Liver (tissue), 9 donors: ENCODE results near the gene SMAP2. TPM values are rescaled to one million over a fixed set of nuclear protein-coding genes. Genes with fewer than 3 reads are reported as not detected.

Experiments
- DNase-seq: peaks from one replicate; pipeline ENCODE4 v3.0.0-alpha.2; 2017; ENCODE audit warnings: low spot score
- H3K27ac ChIP-seq, 2 donors: one replicate each; pipeline ENCODE4 v1.7.0; 2013; ENCODE audit warnings: inconsistent platforms in 2 of 2, low read length in 2 of 2, control low read depth in 1 of 2, low read depth in 1 of 2, mild to moderate bottlenecking in 1 of 2
- H3K27me3 ChIP-seq, 4 donors: one replicate each; pipeline versions ENCODE4 v1.6.1 to v1.7.0; 2013; ENCODE audit warnings: low read length in 3 of 4, inconsistent platforms in 1 of 4, mild to moderate bottlenecking in 1 of 4, moderate library complexity in 1 of 4; ENCODE audit not compliant: control insufficient read depth in 4 of 4, insufficient read depth in 4 of 4
- H3K36me3 ChIP-seq, 4 donors: one replicate each; pipeline versions ENCODE4 v1.6.1 to v1.7.0; 2013; ENCODE audit warnings: low read length in 3 of 4, mild to moderate bottlenecking in 3 of 4, low read depth in 1 of 4, moderate library complexity in 1 of 4; ENCODE audit not compliant: control insufficient read depth in 4 of 4, insufficient read depth in 3 of 4
- H3K4me1 ChIP-seq, 4 donors: one replicate each; pipeline versions ENCODE4 v1.6.1 to v1.7.0; 2013; ENCODE audit warnings: low read length in 3 of 4, mild to moderate bottlenecking in 3 of 4, moderate library complexity in 1 of 4; ENCODE audit not compliant: control insufficient read depth in 4 of 4, insufficient read depth in 4 of 4
- H3K4me3 ChIP-seq, 3 donors: one replicate each; pipeline versions ENCODE4 v1.6.1 to v1.7.0; 2013; ENCODE audit warnings: low read length in 3 of 3, control low read depth in 1 of 3, low read depth in 1 of 3, mild to moderate bottlenecking in 1 of 3
- H3K9ac ChIP-seq, 2 donors: one replicate each; pipeline ENCODE4 v1.7.0; 2013; ENCODE audit warnings: low read length in 2 of 2, mild to moderate bottlenecking in 2 of 2, moderate library complexity in 2 of 2, control low read depth in 1 of 2, low read depth in 1 of 2
- H3K9me3 ChIP-seq, 4 donors: one replicate each; pipeline versions ENCODE4 v1.6.1 to v1.7.0; 2013; ENCODE audit warnings: low read length in 3 of 4; ENCODE audit not compliant: control insufficient read depth in 4 of 4
- ATF3 ChIP-seq: IDR thresholded peaks from 2 replicates; pipeline ENCODE4 v1.6.1; 2016; ENCODE audit warnings: antibody characterized with exemption
- EGR1 ChIP-seq, 2 donors: IDR thresholded peaks; 2 replicates each; pipeline ENCODE4 v1.6.1; 2016 to 2018; ENCODE audit warnings: antibody characterized with exemption in 2 of 2, low read depth in 2 of 2
- FOXA1 ChIP-seq: IDR thresholded peaks from 2 replicates; pipeline ENCODE4 v1.6.1; 2016; ENCODE audit warnings: antibody characterized with exemption
- FOXA2 ChIP-seq: IDR thresholded peaks from 2 replicates; pipeline ENCODE4 v1.6.1; 2016; ENCODE audit warnings: antibody characterized with exemption
- GABPA ChIP-seq, 2 donors: IDR thresholded peaks in 1 of 2; conservative IDR thresholded peaks in 1 of 2; 2 replicates each; pipeline ENCODE4 v1.6.1; 2016; ENCODE audit warnings: antibody characterized with exemption in 2 of 2, mild to moderate bottlenecking in 1 of 2, moderate library complexity in 1 of 2
- HNF4A ChIP-seq, 2 donors: conservative IDR thresholded peaks; 2 replicates each; pipeline ENCODE4 v1.6.1; 2016; ENCODE audit warnings: antibody characterized with exemption in 2 of 2, mild to moderate bottlenecking in 2 of 2
- HNF4G ChIP-seq: IDR thresholded peaks from 2 replicates; pipeline ENCODE4 v1.6.1; 2016; ENCODE audit warnings: antibody characterized with exemption
- JUND ChIP-seq, 2 donors: IDR thresholded peaks; 2 replicates each; pipeline ENCODE4 v1.6.1; 2016; ENCODE audit warnings: antibody characterized with exemption in 2 of 2
- NR2F2 ChIP-seq: IDR thresholded peaks from 2 replicates; pipeline ENCODE4 v1.6.1; 2016; ENCODE audit warnings: antibody characterized with exemption
- RAD21 ChIP-seq, 2 donors: IDR thresholded peaks; 2 replicates each; pipeline ENCODE4 v1.6.1; 2016; ENCODE audit warnings: antibody characterized with exemption in 2 of 2, mild to moderate bottlenecking in 2 of 2
- REST ChIP-seq: IDR thresholded peaks from 2 replicates; pipeline ENCODE4 v1.6.1; 2016; ENCODE audit warnings: antibody characterized with exemption, mild to moderate bottlenecking
- RXRA ChIP-seq, 2 donors: IDR thresholded peaks; 2 replicates each; pipeline ENCODE4 v1.6.1; 2017 to 2018; ENCODE audit warnings: antibody characterized with exemption in 2 of 2, mild to moderate bottlenecking in 1 of 2
- SP1 ChIP-seq: IDR thresholded peaks from 2 replicates; pipeline ENCODE4 v1.6.1; 2018; ENCODE audit warnings: antibody characterized with exemption, mild to moderate bottlenecking
- TAF1 ChIP-seq: conservative IDR thresholded peaks from 2 replicates; pipeline ENCODE4 v1.6.1; 2016; ENCODE audit warnings: antibody characterized with exemption, mild to moderate bottlenecking
- YY1 ChIP-seq: IDR thresholded peaks from 2 replicates; pipeline ENCODE4 v1.6.1; 2016; ENCODE audit warnings: antibody characterized with exemption, mild to moderate bottlenecking
- ZBTB33 ChIP-seq: IDR thresholded peaks from 2 replicates; pipeline ENCODE4 v1.6.1; 2016; ENCODE audit warnings: antibody characterized with exemption
- WGBS: extraction: QIAGEN DNeasy Blood & Tissue Kit; methylation state at CpG from one replicate; pipeline ENCODE4 v1.1.7; 2013; 5-methylcytosine and 5-hydroxymethylcytosine counted together
- polyA plus RNA-seq, 2 donors: library from polyadenylated mRNA; stranded (reverse) in 1 of 2; unstranded in 1 of 2; fragments of 200-250 nt in 1 of 2; fragments of >200 nt in 1 of 2; fragmentation: Nextera tagmentation in 1 of 2; extraction: Ambion mirVana in 1 of 2; gene quantifications; one replicate each; pipeline versions ENCODE4 v1.2.1 to v1.2.3, GENCODE V29; 2013 to 2015
- total RNA-seq, 2 donors: library from RNA; depleted of rRNA; stranded (reverse); fragments of >200 nt; gene quantifications; one replicate each; pipeline ENCODE4 v1.2.3, GENCODE V29; 2014
- TF ChIP-seq, protein P1 (sequence below): fragments of 150-350 bp; IDR thresholded peaks from 2 replicates; pipeline ENCODE4 v1.5.1; 2017; ENCODE audit warnings: improper control_type of control experiment, low read depth, low read length; ENCODE audit not compliant: missing input control
- TF ChIP-seq, protein P2 (sequence below): IDR thresholded peaks from 2 replicates; pipeline ENCODE4 v1.6.1; 2016; ENCODE audit warnings: antibody characterized with exemption
- donor health status: healthy.
- donor health status: healthy.
- donor health status: healthy.
- donor health status: healthy.
- donor health status: healthy.

The SMAP2 gene
- total and polyA plus RNA-seq, 4 donors: 20.0 to 36.8 (median 29.8) TPM

DNA sequence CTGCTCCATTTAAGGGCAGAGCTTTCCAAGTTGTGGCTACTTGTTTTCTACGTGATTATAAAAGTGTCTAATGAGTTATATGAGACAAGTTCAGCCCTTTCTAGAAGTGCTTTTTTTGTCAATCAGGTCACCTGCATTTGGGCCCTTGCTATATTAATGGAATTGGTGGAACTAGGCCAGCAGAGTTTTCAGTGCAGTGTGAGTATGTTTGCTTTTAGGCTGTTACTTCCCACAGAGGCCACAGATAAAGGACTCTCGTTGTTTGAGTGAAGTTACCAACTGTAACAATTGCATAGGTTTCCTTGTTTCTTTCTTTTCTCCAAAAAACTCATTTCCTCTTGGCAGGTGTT, 10.9 kb downstream of the SMAP2 start:
- 3% methylated on average over 2 of the region's 2 CpGs for WGBS
- peak overlapping the region in 1 of 2 donors; percentile 90 for H3K9ac ChIP-seq
- peaks cover 26 to 79% (median 68%) of the 10 kb centered on the region in 4 donors for H3K4me1 ChIP-seq
- H3K4me3 ChIP-seq: no peak overlapping the region
- H3K36me3 ChIP-seq: no peaks in the 10 kb centered on the region
- H3K27me3 ChIP-seq: no peaks in the 10 kb centered on the region
- peak in 1 of 2 donors; percentile 39 for TF ChIP-seq HNF4A (conservative IDR thresholded peaks at IDR 0.05)
- peak; percentile 39 for TF ChIP-seq TAF1
- TF ChIP-seq RXRA (IDR thresholded peaks at IDR 0.05): peak in 1 of 2 donors; percentile 22
- TF ChIP-seq FOXA1: no peak
- peak in 1 of 2 donors; percentile 14 for TF ChIP-seq JUND (IDR thresholded peaks at IDR 0.05)
- TF ChIP-seq ZBTB33: no peak
- no peaks in the 10 kb centered on the region for H3K9me3 ChIP-seq
- H3K27ac ChIP-seq: peak overlapping the region; percentile 59 to 71
- no peak for DNase-seq

- Histone ChIP-seq H3K36me3 (no peaks in the 10 kb centered on the region), H3K27me3 (no peaks in the 10 kb centered on the region), H3K4me3 (no peak overlapping the region), H3K9ac (peak overlapping the region; percentile 23 to 90), H3K4me1 (peaks cover 24 to 82% (median 70%) of the 10 kb centered on the region in 4 donors), H3K9me3 (no peaks in the 10 kb centered on the region), H3K27ac (peak overlapping the region; percentile 59 to 71)
- TF ChIP-seq YY1 (no peak), FOXA2 (no peak), SP1 (no peak), ZBTB33 (no peak), RAD21 (IDR thresholded peaks at IDR 0.05) (no peak), GABPA (IDR thresholded peaks at IDR 0.05 in 1 of 2, conservative IDR thresholded peaks at IDR 0.05 in 1 of 2) (no peak), HNF4G (no peak), ATF3 (no peak), TAF1 (no peak), REST (no peak), EGR1 (IDR thresholded peaks at IDR 0.05; ENCODE audit: low read depth in 2 of 2) (no peak), JUND (IDR thresholded peaks at IDR 0.05) (no peak), NR2F2 (no peak), RXRA (IDR thresholded peaks at IDR 0.05) (no peak), FOXA1 (no peak), HNF4A (conservative IDR thresholded peaks at IDR 0.05) (no peak)
- TF ChIP-seq, protein P1, sequence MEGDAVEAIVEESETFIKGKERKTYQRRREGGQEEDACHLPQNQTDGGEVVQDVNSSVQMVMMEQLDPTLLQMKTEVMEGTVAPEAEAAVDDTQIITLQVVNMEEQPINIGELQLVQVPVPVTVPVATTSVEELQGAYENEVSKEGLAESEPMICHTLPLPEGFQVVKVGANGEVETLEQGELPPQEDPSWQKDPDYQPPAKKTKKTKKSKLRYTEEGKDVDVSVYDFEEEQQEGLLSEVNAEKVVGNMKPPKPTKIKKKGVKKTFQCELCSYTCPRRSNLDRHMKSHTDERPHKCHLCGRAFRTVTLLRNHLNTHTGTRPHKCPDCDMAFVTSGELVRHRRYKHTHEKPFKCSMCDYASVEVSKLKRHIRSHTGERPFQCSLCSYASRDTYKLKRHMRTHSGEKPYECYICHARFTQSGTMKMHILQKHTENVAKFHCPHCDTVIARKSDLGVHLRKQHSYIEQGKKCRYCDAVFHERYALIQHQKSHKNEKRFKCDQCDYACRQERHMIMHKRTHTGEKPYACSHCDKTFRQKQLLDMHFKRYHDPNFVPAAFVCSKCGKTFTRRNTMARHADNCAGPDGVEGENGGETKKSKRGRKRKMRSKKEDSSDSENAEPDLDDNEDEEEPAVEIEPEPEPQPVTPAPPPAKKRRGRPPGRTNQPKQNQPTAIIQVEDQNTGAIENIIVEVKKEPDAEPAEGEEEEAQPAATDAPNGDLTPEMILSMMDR: no peak
- TF ChIP-seq, protein P2, sequence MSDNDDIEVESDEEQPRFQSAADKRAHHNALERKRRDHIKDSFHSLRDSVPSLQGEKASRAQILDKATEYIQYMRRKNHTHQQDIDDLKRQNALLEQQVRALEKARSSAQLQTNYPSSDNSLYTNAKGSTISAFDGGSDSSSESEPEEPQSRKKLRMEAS: no peak
- WGBS: 44% methylated on average over 6 of the region's 6 CpGs
- no peak for DNase-seq
Measured at GRCh38 chr1:40384887-40385286, 11.4 kb downstream of the SMAP2 start.
